RWPE2 (cell line): Measurements from ENCODE around the gene ROBO2.

Experiments used
- ATAC-seq: fragments of 200-7000 bp; cut with Tn5 transposase; 3 replicates; pipeline ENCODE4 v1.9.1; 2021; ENCODE audit warnings: low read depth
- DNase-seq: peaks from one replicate; pipeline ENCODE4 v3.0.0-alpha.2; 2020; ENCODE audit warnings: low spot score
- H3K27ac ChIP-seq: fragments of 450-650 bp; 2 replicates; pipeline ENCODE4 v1.5.1; 2017; ENCODE audit warnings: mild to moderate bottlenecking; ENCODE audit not compliant: poor library complexity, severe bottlenecking
- H3K27me3 ChIP-seq: fragments of 250-450 bp; sonication (Bioruptor Pico); 2 replicates; pipeline ENCODE4 v1.5.1; 2021; ENCODE audit warnings: mild to moderate bottlenecking, moderate library complexity; ENCODE audit not compliant: insufficient read depth, poor library complexity, severe bottlenecking
- H3K36me3 ChIP-seq: fragments of 250-450 bp; sonication (Bioruptor Pico); 2 replicates; pipeline ENCODE4 v1.5.1; 2020; ENCODE audit warnings: low read depth, mild to moderate bottlenecking, moderate library complexity
- H3K4me1 ChIP-seq: fragments of 250-450 bp; sonication (Bioruptor Pico); 2 replicates; pipeline ENCODE4 v1.5.1; 2021; ENCODE audit warnings: mild to moderate bottlenecking, moderate library complexity; ENCODE audit not compliant: insufficient read depth, poor library complexity, severe bottlenecking
- H3K4me3 ChIP-seq: fragments of 250-450 bp; sonication (Bioruptor Pico); 2 replicates; pipeline ENCODE4 v1.5.1; 2021; ENCODE audit warnings: mild to moderate bottlenecking, moderate library complexity; ENCODE audit not compliant: severe bottlenecking
- H3K9me3 ChIP-seq: fragments of 250-450 bp; sonication (Bioruptor Pico); 2 replicates; pipeline ENCODE4 v1.5.1; 2021; ENCODE audit warnings: mild to moderate bottlenecking, moderate library complexity; ENCODE audit not compliant: severe bottlenecking
- TF ChIP-seq, protein P1 (sequence below): fragments of 450-650 bp; IDR thresholded peaks from one replicate; pipeline ENCODE4 v1.5.1; 2017; ENCODE audit warnings: mild to moderate bottlenecking, moderate library complexity; ENCODE audit not compliant: poor library complexity, severe bottlenecking

ROBO2 gene

DNA sequence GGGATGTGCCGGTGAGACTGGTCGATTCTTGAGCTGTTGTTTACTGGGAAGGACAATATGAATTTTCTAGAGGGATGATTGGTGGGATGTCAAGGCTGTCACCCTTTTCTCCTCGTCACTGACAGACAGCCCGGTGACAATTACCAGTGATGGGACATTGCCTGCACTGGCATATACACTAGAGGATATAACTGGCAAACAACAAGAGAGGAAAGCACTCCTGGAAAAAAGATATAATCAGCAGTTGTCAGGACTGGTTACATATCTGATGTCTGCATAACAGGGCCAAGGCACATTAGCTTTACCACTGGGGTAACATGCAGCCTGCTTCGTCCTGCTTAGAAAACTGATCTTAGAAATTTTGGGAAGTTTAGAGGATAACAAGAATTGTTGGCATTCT, 131.1 kb downstream of the ROBO2 start:
- TF ChIP-seq, protein P1, sequence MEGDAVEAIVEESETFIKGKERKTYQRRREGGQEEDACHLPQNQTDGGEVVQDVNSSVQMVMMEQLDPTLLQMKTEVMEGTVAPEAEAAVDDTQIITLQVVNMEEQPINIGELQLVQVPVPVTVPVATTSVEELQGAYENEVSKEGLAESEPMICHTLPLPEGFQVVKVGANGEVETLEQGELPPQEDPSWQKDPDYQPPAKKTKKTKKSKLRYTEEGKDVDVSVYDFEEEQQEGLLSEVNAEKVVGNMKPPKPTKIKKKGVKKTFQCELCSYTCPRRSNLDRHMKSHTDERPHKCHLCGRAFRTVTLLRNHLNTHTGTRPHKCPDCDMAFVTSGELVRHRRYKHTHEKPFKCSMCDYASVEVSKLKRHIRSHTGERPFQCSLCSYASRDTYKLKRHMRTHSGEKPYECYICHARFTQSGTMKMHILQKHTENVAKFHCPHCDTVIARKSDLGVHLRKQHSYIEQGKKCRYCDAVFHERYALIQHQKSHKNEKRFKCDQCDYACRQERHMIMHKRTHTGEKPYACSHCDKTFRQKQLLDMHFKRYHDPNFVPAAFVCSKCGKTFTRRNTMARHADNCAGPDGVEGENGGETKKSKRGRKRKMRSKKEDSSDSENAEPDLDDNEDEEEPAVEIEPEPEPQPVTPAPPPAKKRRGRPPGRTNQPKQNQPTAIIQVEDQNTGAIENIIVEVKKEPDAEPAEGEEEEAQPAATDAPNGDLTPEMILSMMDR, result no peak
- peaks cover 10% of the 10 kb centered on the region for H3K27me3 ChIP-seq
- no peak overlapping the region for H3K4me3 ChIP-seq
- no peaks in the 10 kb centered on the region for H3K9me3 ChIP-seq
- no peak overlapping the region for H3K27ac ChIP-seq
- H3K36me3 ChIP-seq, result no peaks in the 10 kb centered on the region
- ATAC-seq (no peak), DNase-seq (no peak)
- H3K4me1 ChIP-seq, result no peaks in the 10 kb centered on the region

DNA sequence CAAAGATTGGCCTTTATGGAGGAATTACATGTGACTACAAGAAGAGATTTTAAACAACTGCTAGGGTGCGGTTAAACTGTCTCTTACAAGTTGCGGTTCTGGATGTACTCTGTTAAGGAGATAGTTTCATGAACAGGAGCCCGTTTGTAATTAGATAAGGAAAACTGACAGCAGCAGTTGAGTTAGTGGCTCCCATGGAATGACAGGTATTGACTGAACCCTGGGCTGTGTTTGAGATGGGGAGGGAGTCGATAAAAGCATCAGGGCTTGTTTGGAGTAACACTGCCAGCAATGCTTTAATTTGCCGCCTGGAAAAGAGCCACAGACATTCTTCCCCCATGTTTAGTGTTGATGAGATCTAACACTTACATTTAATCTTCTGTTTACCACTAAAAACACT, 139.9 kb downstream of the ROBO2 start:
- Histone ChIP-seq H3K27ac (no peak overlapping the region), H3K4me1 (no peaks in the 10 kb centered on the region), H3K36me3 (no peaks in the 10 kb centered on the region), H3K9me3 (no peaks in the 10 kb centered on the region), H3K4me3 (no peak overlapping the region), H3K27me3 (peaks cover 5% of the 10 kb centered on the region)
- DNase-seq, result no peak
- ATAC-seq, result no peak
- TF ChIP-seq, protein P1, result no peak

DNA sequence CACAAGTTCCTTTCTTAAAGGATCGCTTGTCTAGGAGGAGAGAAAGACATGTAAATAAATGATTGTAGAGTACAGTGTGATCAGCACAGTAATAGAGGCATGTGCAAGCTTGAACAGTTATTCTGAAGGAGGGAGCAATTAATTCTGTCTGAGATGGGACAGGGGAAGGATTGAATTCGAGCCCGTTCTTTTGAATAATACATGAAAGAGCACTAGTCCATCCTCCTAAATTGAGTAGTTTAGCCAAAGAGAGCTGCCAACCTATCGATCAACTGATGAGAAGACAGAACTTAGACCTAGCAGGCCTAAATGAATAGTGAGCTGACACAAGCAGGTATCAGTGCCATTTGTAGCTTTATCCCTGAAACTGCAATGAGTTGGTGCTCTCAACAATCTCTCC, 142.4 kb downstream of the ROBO2 start:
- no peaks in the 10 kb centered on the region for H3K9me3 ChIP-seq
- H3K4me1 ChIP-seq, result peaks cover 11% of the 10 kb centered on the region
- H3K4me3 ChIP-seq, result no peak overlapping the region
- no peaks in the 10 kb centered on the region for H3K36me3 ChIP-seq
- H3K27ac ChIP-seq, result no peak overlapping the region
- DNase-seq (no peak), ATAC-seq (no peak)
- H3K27me3 ChIP-seq, result no peaks in the 10 kb centered on the region
- TF ChIP-seq, protein P1, result no peak

DNA sequence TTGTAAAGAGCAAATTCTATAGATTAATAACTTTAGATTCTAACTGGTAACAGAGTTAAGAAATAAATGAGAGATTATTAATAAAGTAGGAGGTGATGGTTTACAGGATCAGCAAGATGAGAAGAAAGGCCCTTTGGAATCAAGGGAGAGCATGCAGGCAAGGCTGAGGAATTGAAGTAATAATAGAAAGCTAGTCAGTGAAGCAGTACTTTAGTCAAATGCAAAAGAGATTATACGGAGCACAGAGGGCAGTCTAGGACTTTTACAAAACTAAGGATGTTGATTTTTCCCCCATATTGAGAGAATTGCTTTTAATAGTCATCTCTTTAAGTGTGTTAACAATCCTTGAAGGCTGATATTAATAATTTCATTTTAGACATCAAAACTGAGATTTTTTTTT, 146.4 kb downstream of the ROBO2 start:
- Histone ChIP-seq H3K27ac (no peak overlapping the region), H3K4me1 (peaks cover 11% of the 10 kb centered on the region), H3K4me3 (no peak overlapping the region), H3K36me3 (no peaks in the 10 kb centered on the region), H3K9me3 (no peaks in the 10 kb centered on the region), H3K27me3 (no peaks in the 10 kb centered on the region)
- TF ChIP-seq, protein P1, result no peak
- ATAC-seq (no peak), DNase-seq (no peak)

DNA sequence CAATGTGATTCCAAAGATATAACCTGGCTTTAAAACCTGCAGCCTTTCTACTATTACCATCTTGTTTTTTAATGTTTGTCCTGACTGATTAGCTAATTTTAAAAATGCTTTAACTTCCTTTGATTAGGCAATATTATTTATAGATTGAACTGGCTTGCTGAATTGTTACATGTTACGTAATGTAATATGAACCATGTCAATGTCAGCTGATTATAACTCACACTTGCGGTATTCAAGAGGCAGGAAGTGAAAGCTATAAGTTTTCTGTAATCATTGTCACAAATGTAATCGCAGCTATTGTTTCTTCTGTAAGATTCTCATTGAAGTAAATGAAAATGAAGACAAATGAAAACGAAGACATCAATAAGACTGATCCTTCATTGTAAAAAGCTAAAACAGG, 146.8 kb downstream of the ROBO2 start:
- TF ChIP-seq, protein P1, result no peak
- Histone ChIP-seq H3K27ac (no peak overlapping the region), H3K27me3 (no peaks in the 10 kb centered on the region), H3K4me3 (no peak overlapping the region), H3K4me1 (peaks cover 11% of the 10 kb centered on the region), H3K9me3 (no peaks in the 10 kb centered on the region), H3K36me3 (no peaks in the 10 kb centered on the region)
- ATAC-seq (peak; percentile 62; the same call in 1 of the 3 replicates), DNase-seq (no peak)
